ENCODE measurements around the gene CD3E. TPM values are rescaled to one million over a fixed set of nuclear protein-coding genes. Genes with fewer than 3 reads are reported as not detected.
A peak's percentile ranks its signal among the peaks of the same experiment; 100 is the strongest.

The CD3E gene
- total RNA-seq, 1 experiment from 2014 or later: 0.51 TPM

GRCh38 chr11:118295199-118295598 lies 9.3 kb upstream of the CD3E start:
- intact Hi-C loops (cut with micrococcal nuclease; ENCODE audit: unreplicated experiment): no loop called here
- POLR2A ChIA-PET: interaction anchor here (0.6 kb wide), 1 partner anchor 71 kb away, joined by 3 read pairs; no protein-coding TSS in a partner anchor

DNA sequence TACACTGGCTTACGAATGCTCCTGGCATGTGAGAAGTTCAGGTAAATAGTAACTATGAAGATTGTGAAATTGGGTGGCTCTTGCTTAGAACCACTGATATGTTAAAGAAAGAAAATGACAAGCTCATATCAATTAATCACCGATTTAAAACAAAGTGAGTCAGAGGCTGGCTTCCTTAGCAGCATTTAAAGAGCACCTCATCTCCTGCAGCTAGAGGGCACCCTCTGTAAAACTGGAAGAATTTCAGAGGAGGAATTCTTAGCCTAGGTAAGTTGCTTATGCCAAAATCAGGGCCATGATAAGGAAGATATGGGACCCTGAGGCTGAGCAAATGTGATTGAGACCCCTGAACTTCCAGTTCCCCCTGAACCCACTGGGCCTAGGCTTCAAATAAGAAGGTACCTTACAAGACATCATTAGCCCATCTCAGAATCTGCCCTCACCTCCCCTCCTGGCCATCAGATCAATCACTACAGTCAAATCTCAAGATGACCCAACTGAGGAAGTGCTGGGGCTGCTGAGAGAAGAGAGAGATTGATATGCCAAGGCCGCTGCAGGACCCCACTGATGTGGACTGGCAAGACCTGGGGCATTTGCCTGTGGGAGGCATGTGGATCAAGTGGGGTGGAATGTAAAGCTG lies 8.6 kb upstream of the CD3E start:
- ATAC-seq (peak; percentile 62; the same call in 1 of the 2 replicates), DNase-seq (ENCODE audit: low read depth, low spot score) (no peak)
- POLR2A ChIA-PET: no interaction called here
- 0 out of 2 replicates have a peak, but pooled peaks cover 3% of the 10 kb centered on the region for H3K4me1 ChIP-seq (ENCODE audit: control insufficient read depth, insufficient read depth, low read length)
- intact Hi-C loops (cut with micrococcal nuclease; ENCODE audit: unreplicated experiment): no loop called here
- BruUV-seq (replicated peaks): no TSS peak
- no peak for TF ChIP-seq POLR2AphosphoS5 (IDR thresholded peaks at IDR 0.05; ENCODE audit: low read depth, low read length)
- TF ChIP-seq, protein P1, sequence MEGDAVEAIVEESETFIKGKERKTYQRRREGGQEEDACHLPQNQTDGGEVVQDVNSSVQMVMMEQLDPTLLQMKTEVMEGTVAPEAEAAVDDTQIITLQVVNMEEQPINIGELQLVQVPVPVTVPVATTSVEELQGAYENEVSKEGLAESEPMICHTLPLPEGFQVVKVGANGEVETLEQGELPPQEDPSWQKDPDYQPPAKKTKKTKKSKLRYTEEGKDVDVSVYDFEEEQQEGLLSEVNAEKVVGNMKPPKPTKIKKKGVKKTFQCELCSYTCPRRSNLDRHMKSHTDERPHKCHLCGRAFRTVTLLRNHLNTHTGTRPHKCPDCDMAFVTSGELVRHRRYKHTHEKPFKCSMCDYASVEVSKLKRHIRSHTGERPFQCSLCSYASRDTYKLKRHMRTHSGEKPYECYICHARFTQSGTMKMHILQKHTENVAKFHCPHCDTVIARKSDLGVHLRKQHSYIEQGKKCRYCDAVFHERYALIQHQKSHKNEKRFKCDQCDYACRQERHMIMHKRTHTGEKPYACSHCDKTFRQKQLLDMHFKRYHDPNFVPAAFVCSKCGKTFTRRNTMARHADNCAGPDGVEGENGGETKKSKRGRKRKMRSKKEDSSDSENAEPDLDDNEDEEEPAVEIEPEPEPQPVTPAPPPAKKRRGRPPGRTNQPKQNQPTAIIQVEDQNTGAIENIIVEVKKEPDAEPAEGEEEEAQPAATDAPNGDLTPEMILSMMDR (IDR thresholded peaks at IDR 0.05): peak; percentile 85
- no peak overlapping the region for H3K27ac ChIP-seq (ENCODE audit: low read length)
- no peaks in the 10 kb centered on the region for H3K9me3 ChIP-seq (ENCODE audit: control insufficient read depth, insufficient read depth, low read depth, low read length)
- H3K4me3 ChIP-seq (ENCODE audit: low read depth in 2 of 2, low read length in 2 of 2): no peak overlapping the region
- CTCF ChIA-PET: interaction anchor here (0.6 to 1.2 kb wide), 3 partner anchors 22 to 136 kb away, joined by 3 to 5 read pairs (median 5); no protein-coding TSS in a partner anchor
- in situ Hi-C loops (cut with HindIII; ENCODE audit: low pct_unique_long_range_greater_than_20kb, low sequenced_read_pairs): no loop called here
- H3K36me3 ChIP-seq (ENCODE audit: control insufficient read depth, insufficient read depth, low read length): no peaks in the 10 kb centered on the region
- H3K27me3 ChIP-seq (ENCODE audit: control insufficient read depth, insufficient read depth, low read length): peaks cover 6% of the 10 kb centered on the region

More at GRCh38 chr11:118295199-118295598, 9.3 kb upstream of the CD3E start:
- no peak overlapping the region for H3K27ac ChIP-seq (ENCODE audit: low read length)
- DNase-seq (ENCODE audit: low read depth, low spot score) (no peak), ATAC-seq (no peak)
- in situ Hi-C loops (cut with HindIII; ENCODE audit: low pct_unique_long_range_greater_than_20kb, low sequenced_read_pairs): no loop called here
- no peaks in the 10 kb centered on the region for H3K36me3 ChIP-seq (ENCODE audit: control insufficient read depth, insufficient read depth, low read length)
- H3K4me1 ChIP-seq (ENCODE audit: control insufficient read depth, insufficient read depth, low read length): 0 out of 2 replicates have a peak, but pooled peaks cover 3% of the 10 kb centered on the region
- H3K9me3 ChIP-seq (ENCODE audit: control insufficient read depth, insufficient read depth, low read depth, low read length): no peaks in the 10 kb centered on the region
- CTCF ChIA-PET: interaction anchor here (0.6 to 1.2 kb wide), 3 partner anchors 23 to 136 kb away, joined by 3 to 5 read pairs (median 5); no protein-coding TSS in a partner anchor
- TF ChIP-seq, protein P1 (IDR thresholded peaks at IDR 0.05): no peak
- no peak for TF ChIP-seq SIN3A (IDR thresholded peaks at IDR 0.05; ENCODE audit: borderline replicate concordance, insufficient read depth, low read depth, low read length)
- TF ChIP-seq TCF7L2 (IDR thresholded peaks at IDR 0.05; ENCODE audit: low read depth, low read length): no peak
- no peak for TF ChIP-seq POLR2AphosphoS5 (IDR thresholded peaks at IDR 0.05; ENCODE audit: low read depth, low read length)
- no peak for TF ChIP-seq REST (IDR thresholded peaks at IDR 0.05; ENCODE audit: insufficient read depth in 1 of 2, low read depth in 2 of 2, low read length in 1 of 2)
- peaks cover 6% of the 10 kb centered on the region for H3K27me3 ChIP-seq (ENCODE audit: control insufficient read depth, insufficient read depth, low read length)
- H3K4me3 ChIP-seq (ENCODE audit: low read depth in 2 of 2, low read length in 2 of 2): no peak overlapping the region
- no TSS peak for BruUV-seq (replicated peaks)

All from Panc1 (cell line).